HUES64 (cell line): ENCODE results near the gene TAC3. TPM values are rescaled to one million over a fixed set of nuclear protein-coding genes. Genes with fewer than 3 reads are reported as not detected.
"Not testable (repeated sequence)": the region's sequence is repeated elsewhere in the genome, so short reads cannot be mapped to it uniquely, and the experiment has no call there.

Experiments used
- H3K27ac ChIP-seq: 2 replicates; pipeline ENCODE4 v1.7.0; 2013; ENCODE audit warnings: low read depth, low read length, inconsistent platforms
- H3K27me3 ChIP-seq: 2 replicates; pipeline ENCODE4 v1.6.1; 2013; ENCODE audit warnings: mild to moderate bottlenecking, low read length; ENCODE audit not compliant: insufficient read depth
- H3K36me3 ChIP-seq: 2 replicates; pipeline ENCODE4 v1.6.1; 2013; ENCODE audit warnings: mild to moderate bottlenecking, low read length; ENCODE audit not compliant: insufficient read depth
- H3K4me1 ChIP-seq: 2 replicates; pipeline ENCODE4 v1.6.1; 2013; ENCODE audit warnings: mild to moderate bottlenecking, low read length, moderate library complexity; ENCODE audit not compliant: insufficient read depth
- H3K4me3 ChIP-seq: 2 replicates; pipeline ENCODE4 v1.5.1; 2013; ENCODE audit warnings: mild to moderate bottlenecking, low read length, moderate library complexity
- H3K9ac ChIP-seq: 2 replicates; pipeline ENCODE4 v1.6.1; 2013; ENCODE audit warnings: mild to moderate bottlenecking, low read depth, low read length
- H3K9me3 ChIP-seq: 2 replicates; pipeline ENCODE4 v1.6.1; 2013; ENCODE audit warnings: low read depth, low read length; ENCODE audit not compliant: insufficient read depth
- WGBS: fragments of 150-250, 120-280 bp; methylation state at CpG from one replicate; pipeline ENCODE4 v1.1.7; 2013; ENCODE audit warnings: missing lambda C conversion rate; 5-methylcytosine and 5-hydroxymethylcytosine counted together
- polyA plus RNA-seq, 2 experiments: library from polyadenylated mRNA; stranded (reverse); fragments of 50-300 nt; gene quantifications; one replicate each; pipeline ENCODE4 v1.2.3, GENCODE V29; 2013

The TAC3 gene
- polyA plus RNA-seq (2013, experiment 1 of 2): 7.4 TPM
- 8.8 TPM for polyA plus RNA-seq (2013, experiment 2 of 2)

GRCh38 chr12:57016348-57016747, at the start of gene TAC3:
TSS of gene TAC3 (minus strand) at chr12:57016529. CDS start at chr12:57015797, 732 bp downstream.
- Histone ChIP-seq H3K9ac (no peak within 1 kb of the TSS), H3K27ac (no peak within 1 kb of the TSS), H3K36me3 (no peaks in the 10 kb centered on the region), H3K4me1 (peaks cover 5% of the 10 kb centered on the region), H3K4me3 (peak within 1 kb of the TSS; percentile 28; the same call in 1 of the 2 replicates), H3K9me3 (no peaks in the 10 kb centered on the region), H3K27me3 (no peaks in the 10 kb centered on the region)
- 68% methylated on average over 5 of the region's 6 CpGs for WGBS

- peaks cover 84% of the 10 kb centered on the region for H3K36me3 ChIP-seq
Measured at GRCh38 chr12:57063991-57064685, 47.8 kb upstream of the TAC3 start.

GRCh38 chr12:57058454-57058853, 42.1 kb upstream of the TAC3 start:
- Histone ChIP-seq H3K27me3 (no peaks in the 10 kb centered on the region), H3K4me1 (no peaks in the 10 kb centered on the region), H3K9me3 (no peaks in the 10 kb centered on the region), H3K36me3 (peaks cover 82% of the 10 kb centered on the region), H3K27ac (no peak overlapping the region), H3K9ac (no peak overlapping the region), H3K4me3 (no peak overlapping the region)
- 90% methylated on average over 1 of the region's 1 CpG for WGBS

More at GRCh38 chr12:57063991-57064685, 47.8 kb upstream of the TAC3 start:
- Histone ChIP-seq H3K4me3 (no peak overlapping the region), H3K27me3 (no peaks in the 10 kb centered on the region), H3K9me3 (no peaks in the 10 kb centered on the region), H3K27ac (no peak overlapping the region), H3K9ac (no peak overlapping the region), H3K4me1 (no peaks in the 10 kb centered on the region)
- 97% methylated on average over 3 of the region's 5 CpGs for WGBS

- no peaks in the 10 kb centered on the region for H3K27me3 ChIP-seq
- over 99% methylated on average over 4 of the region's 6 CpGs for WGBS
- no peak overlapping the region for H3K4me3 ChIP-seq
- H3K9me3 ChIP-seq: no peaks in the 10 kb centered on the region
- H3K36me3 ChIP-seq: peaks cover 72% of the 10 kb centered on the region
- no peaks in the 10 kb centered on the region for H3K4me1 ChIP-seq
- no peak overlapping the region for H3K27ac ChIP-seq
- H3K9ac ChIP-seq: no peak overlapping the region
Measured at GRCh38 chr12:57057067-57057751, 40.9 kb upstream of the TAC3 start.

- H3K36me3 ChIP-seq: peaks cover 62% of the 10 kb centered on the region
- no peak overlapping the region for H3K9ac ChIP-seq
- no peak overlapping the region for H3K4me3 ChIP-seq
- H3K9me3 ChIP-seq: no peaks in the 10 kb centered on the region
- 88% methylated on average over 3 of the region's 3 CpGs for WGBS
- H3K27me3 ChIP-seq: no peaks in the 10 kb centered on the region
- H3K4me1 ChIP-seq: no peaks in the 10 kb centered on the region
- H3K27ac ChIP-seq: no peak overlapping the region
Measured at GRCh38 chr12:57055824-57056223, 39.5 kb upstream of the TAC3 start.

GRCh38 chr12:57053901-57054300, 37.6 kb upstream of the TAC3 start:
- H3K9me3 ChIP-seq: not testable (repeated sequence)
- WGBS: 95% methylated on average over 3 of the region's 4 CpGs
- H3K36me3 ChIP-seq: peaks cover 43% of the 10 kb centered on the region

GRCh38 chr12:57053146-57053545, 36.8 kb upstream of the TAC3 start:
- H3K9ac ChIP-seq, H3K4me1 ChIP-seq, H3K27me3 ChIP-seq, H3K27ac ChIP-seq, H3K4me3 ChIP-seq, H3K9me3 ChIP-seq: not testable (repeated sequence)
- WGBS: 98% methylated on average over 3 of the region's 4 CpGs
- peaks cover 36% of the 10 kb centered on the region for H3K36me3 ChIP-seq

More at GRCh38 chr12:57053901-57054300, 37.6 kb upstream of the TAC3 start:
- H3K9ac ChIP-seq, H3K27ac ChIP-seq, H3K27me3 ChIP-seq, H3K4me3 ChIP-seq, H3K4me1 ChIP-seq: not testable (repeated sequence)

- Histone ChIP-seq H3K9me3 (no peaks in the 10 kb centered on the region), H3K27me3 (no peaks in the 10 kb centered on the region), H3K27ac (no peak overlapping the region), H3K36me3 (peaks cover 14% of the 10 kb centered on the region), H3K4me1 (no peaks in the 10 kb centered on the region), H3K4me3 (no peak overlapping the region), H3K9ac (no peak overlapping the region)
- 89% methylated on average over 1 of the region's 1 CpG for WGBS
Measured at GRCh38 chr12:57051011-57051410, 34.7 kb upstream of the TAC3 start.

- Histone ChIP-seq H3K4me1 (no peaks in the 10 kb centered on the region), H3K9me3 (no peaks in the 10 kb centered on the region), H3K36me3 (peaks cover 3% of the 10 kb centered on the region; the same call in 1 of the 2 replicates), H3K27me3 (no peaks in the 10 kb centered on the region), H3K4me3 (no peak within 1 kb of the TSS), H3K27ac (no peak within 1 kb of the TSS), H3K9ac (no peak within 1 kb of the TSS)
- 58% methylated on average over 2 of the region's 2 CpGs for WGBS
Measured at GRCh38 chr12:57049890-57050289, 33.6 kb upstream of the TAC3 start, which contains the start of gene MYO1A. TSS of gene MYO1A (minus strand) at chr12:57050129. CDS start at chr12:57048323, 1,806 bp downstream.

GRCh38 chr12:57049119-57049446, 32.8 kb upstream of the TAC3 start:
- H3K27me3 ChIP-seq: no peaks in the 10 kb centered on the region
- H3K4me3 ChIP-seq: no peak overlapping the region
- H3K9me3 ChIP-seq: no peaks in the 10 kb centered on the region
- no peak overlapping the region for H3K9ac ChIP-seq
- no peak overlapping the region for H3K27ac ChIP-seq
- H3K4me1 ChIP-seq: no peaks in the 10 kb centered on the region
- H3K36me3 ChIP-seq: 0 out of 2 replicates have a peak, but pooled peaks cover under 1% of the 10 kb centered on the region
- 93% methylated on average over 3 of the region's 4 CpGs for WGBS

- 76% methylated on average over 1 of the region's 1 CpG for WGBS
- H3K27me3 ChIP-seq: no peaks in the 10 kb centered on the region
Measured at GRCh38 chr12:57048423-57049118, 32.2 kb upstream of the TAC3 start.

More at GRCh38 chr12:57048423-57049118, 32.2 kb upstream of the TAC3 start:
- Histone ChIP-seq H3K9ac (no peak overlapping the region), H3K4me1 (no peaks in the 10 kb centered on the region), H3K9me3 (no peaks in the 10 kb centered on the region), H3K36me3 (no peaks in the 10 kb centered on the region), H3K27ac (no peak overlapping the region), H3K4me3 (no peak overlapping the region)
